ENCODE results near the gene KCNIP4. TPM values are rescaled to one million over a fixed set of nuclear protein-coding genes. Genes with fewer than 3 reads are reported as not detected.
A peak's percentile ranks its signal among the peaks of the same experiment; 100 is the strongest.

The KCNIP4 gene
- total and polyA plus RNA-seq, 2 experiments from 2014 or later: 0.69 to 1.00 TPM

GRCh38 chr4:21699446-21699845 is 249.1 kb downstream of the KCNIP4 start:
- H3K4me1 ChIP-seq (ENCODE audit: insufficient read depth): peaks cover 4% of the 10 kb centered on the region
- TF ChIP-seq CTCF (IDR thresholded peaks at IDR 0.05; ENCODE audit: poor library complexity) (no peak), EZH2 (IDR thresholded peaks at IDR 0.05; ENCODE audit: borderline replicate concordance) (no peak), EZH2phosphoT487 (IDR thresholded peaks at IDR 0.05; ENCODE audit: low read depth, severe bottlenecking, unreplicated experiment) (no peak)
- no peak overlapping the region for H2AFZ ChIP-seq
- no peaks in the 10 kb centered on the region for H4K20me1 ChIP-seq (ENCODE audit: insufficient read depth, poor library complexity, severe bottlenecking)
- no peaks in the 10 kb centered on the region for H3K79me2 ChIP-seq
- H3K36me3 ChIP-seq (replicated peaks; ENCODE audit: insufficient read depth, low read depth): no peaks in the 10 kb centered on the region
- no peaks in the 10 kb centered on the region for H3K9me3 ChIP-seq (ENCODE audit: low read depth)
- H3K9me2 ChIP-seq (replicated peaks; ENCODE audit: insufficient read depth): no peaks in the 10 kb centered on the region
- no peak overlapping the region for H3K27ac ChIP-seq
- H3K4me2 ChIP-seq: no peak overlapping the region
- WGBS (ENCODE audit: low lambda C conversion rate, missing lambda C conversion rate): 54% methylated on average over 4 of the region's 4 CpGs
- no peak overlapping the region for H3K4me3 ChIP-seq
- no peaks in the 10 kb centered on the region for H3K27me3 ChIP-seq
- DNase-seq (ENCODE audit: low spot score): no peak

GRCh38 chr4:21697583-21697982 is 251.0 kb downstream of the KCNIP4 start:
- H4K20me1 ChIP-seq (ENCODE audit: insufficient read depth, poor library complexity, severe bottlenecking): no peaks in the 10 kb centered on the region
- no peaks in the 10 kb centered on the region for H3K9me3 ChIP-seq (ENCODE audit: low read depth)
- no peak overlapping the region for H3K27ac ChIP-seq
- TF ChIP-seq EZH2phosphoT487 (IDR thresholded peaks at IDR 0.05; ENCODE audit: low read depth, severe bottlenecking, unreplicated experiment): no peak
- H3K4me1 ChIP-seq (ENCODE audit: insufficient read depth): peaks cover 4% of the 10 kb centered on the region
- H3K36me3 ChIP-seq (replicated peaks; ENCODE audit: insufficient read depth, low read depth): no peaks in the 10 kb centered on the region
- no peaks in the 10 kb centered on the region for H3K27me3 ChIP-seq
- H3K4me2 ChIP-seq: peak overlapping the region; percentile 66
- peak overlapping the region; percentile 9 for H2AFZ ChIP-seq
- H3K9me2 ChIP-seq (replicated peaks; ENCODE audit: insufficient read depth): no peaks in the 10 kb centered on the region
- peak overlapping the region; percentile 8 for H3K4me3 ChIP-seq
- WGBS (ENCODE audit: low lambda C conversion rate, missing lambda C conversion rate): 14% methylated on average over 10 of the region's 10 CpGs
- DNase-seq (ENCODE audit: low spot score): peak; percentile 63
- no peaks in the 10 kb centered on the region for H3K79me2 ChIP-seq

- H3K27ac ChIP-seq: no peak overlapping the region
- H3K4me1 ChIP-seq (ENCODE audit: insufficient read depth): peaks cover 4% of the 10 kb centered on the region
- H3K9me3 ChIP-seq (ENCODE audit: low read depth): no peaks in the 10 kb centered on the region
- DNase-seq (ENCODE audit: low spot score): no peak
- H3K36me3 ChIP-seq (replicated peaks; ENCODE audit: insufficient read depth, low read depth): no peaks in the 10 kb centered on the region
- H3K79me2 ChIP-seq: no peaks in the 10 kb centered on the region
- H3K4me3 ChIP-seq: no peak overlapping the region
- no peaks in the 10 kb centered on the region for H3K9me2 ChIP-seq (replicated peaks; ENCODE audit: insufficient read depth)
- H4K20me1 ChIP-seq (ENCODE audit: insufficient read depth, poor library complexity, severe bottlenecking): no peaks in the 10 kb centered on the region
- TF ChIP-seq CTCF (IDR thresholded peaks at IDR 0.05; ENCODE audit: poor library complexity) (no peak), EZH2 (IDR thresholded peaks at IDR 0.05; ENCODE audit: borderline replicate concordance) (no peak), EZH2phosphoT487 (IDR thresholded peaks at IDR 0.05; ENCODE audit: low read depth, severe bottlenecking, unreplicated experiment) (no peak)
- H2AFZ ChIP-seq: no peak overlapping the region
- peak overlapping the region; percentile 66 for H3K4me2 ChIP-seq
- no peaks in the 10 kb centered on the region for H3K27me3 ChIP-seq
- WGBS (ENCODE audit: low lambda C conversion rate, missing lambda C conversion rate): 47% methylated on average over 4 of the region's 4 CpGs
Observed at GRCh38 chr4:21695141-21695540, 253.4 kb downstream of the KCNIP4 start.

GRCh38 chr4:21692241-21692640 is 256.3 kb downstream of the KCNIP4 start:
- no peak overlapping the region for H3K4me2 ChIP-seq
- H3K9me2 ChIP-seq (replicated peaks; ENCODE audit: insufficient read depth): no peaks in the 10 kb centered on the region
- no peak for DNase-seq (ENCODE audit: low spot score)
- no peaks in the 10 kb centered on the region for H3K27me3 ChIP-seq
- no peak overlapping the region for H3K27ac ChIP-seq
- no peak overlapping the region for H3K4me3 ChIP-seq
- 23% methylated on average over 1 of the region's 1 CpG for WGBS (ENCODE audit: low lambda C conversion rate, missing lambda C conversion rate)
- no peaks in the 10 kb centered on the region for H3K4me1 ChIP-seq (ENCODE audit: insufficient read depth)
- H3K9me3 ChIP-seq (ENCODE audit: low read depth): no peaks in the 10 kb centered on the region
- no peaks in the 10 kb centered on the region for H4K20me1 ChIP-seq (ENCODE audit: insufficient read depth, poor library complexity, severe bottlenecking)
- H2AFZ ChIP-seq: no peak overlapping the region
- no peaks in the 10 kb centered on the region for H3K79me2 ChIP-seq
- H3K36me3 ChIP-seq (replicated peaks; ENCODE audit: insufficient read depth, low read depth): no peaks in the 10 kb centered on the region
- TF ChIP-seq EZH2phosphoT487 (IDR thresholded peaks at IDR 0.05; ENCODE audit: low read depth, severe bottlenecking, unreplicated experiment) (no peak), EZH2 (IDR thresholded peaks at IDR 0.05; ENCODE audit: borderline replicate concordance) (no peak), CTCF (IDR thresholded peaks at IDR 0.05; ENCODE audit: poor library complexity) (no peak)

Measured in hepatocyte (in vitro differentiated cells).